ENCODE measurements around the gene UBTF. TPM values are rescaled to one million over a fixed set of nuclear protein-coding genes. Genes with fewer than 3 reads are reported as not detected.
A peak's percentile ranks its signal among the peaks of the same experiment; 100 is the strongest.

The UBTF gene
- total RNA-seq, 1 experiment from 2014 or later = 75.9 TPM

DNA sequence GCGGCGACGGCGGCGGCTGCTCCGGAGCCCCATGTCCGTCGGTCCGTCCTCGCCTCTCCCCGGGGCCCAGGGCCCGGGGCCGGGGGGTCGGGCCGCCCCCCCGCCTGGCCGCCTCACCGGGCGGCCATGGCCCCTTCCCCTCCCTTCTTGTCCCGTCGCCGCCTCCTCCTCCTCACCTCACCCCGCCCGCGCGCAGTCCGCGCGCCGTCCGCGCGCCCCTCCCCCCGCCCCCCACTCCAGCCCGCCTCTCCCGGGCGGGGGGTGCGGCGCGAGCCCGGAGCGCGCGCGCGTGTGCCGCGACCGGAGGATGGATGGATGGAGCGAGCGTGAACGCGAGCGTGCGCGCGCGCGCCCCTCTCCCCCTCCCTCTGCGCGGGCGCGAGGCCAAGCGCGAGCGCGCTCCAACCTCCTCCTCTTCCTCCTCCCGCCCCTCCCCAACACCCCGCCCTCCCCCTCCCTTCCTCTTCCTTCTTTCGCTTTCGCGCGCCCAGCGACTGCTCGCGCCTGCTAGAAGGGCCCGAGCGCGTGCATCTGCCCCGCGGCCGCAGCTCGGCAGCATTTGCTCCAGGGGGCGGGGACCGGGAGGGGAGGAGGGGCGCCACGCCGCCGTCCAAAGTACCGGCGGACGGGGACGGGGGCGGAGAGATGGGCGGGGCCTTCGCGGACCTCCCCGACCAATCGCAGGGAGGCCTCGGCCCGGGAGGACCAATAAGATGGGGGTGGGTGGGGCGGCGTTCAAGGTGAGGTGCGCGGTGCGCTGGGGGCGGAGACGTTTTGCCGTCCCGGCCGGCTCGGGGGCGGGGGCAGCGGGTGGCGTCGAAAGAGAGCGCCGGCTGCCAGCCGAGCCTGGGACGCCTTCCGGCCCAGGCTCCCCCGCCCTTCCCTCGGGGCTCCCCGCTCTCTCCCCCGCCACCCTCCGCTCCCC, 19.7 kb downstream of the UBTF start, which contains the start of gene ATXN7L3 (continued):
- TF ChIP-seq, protein P1, sequence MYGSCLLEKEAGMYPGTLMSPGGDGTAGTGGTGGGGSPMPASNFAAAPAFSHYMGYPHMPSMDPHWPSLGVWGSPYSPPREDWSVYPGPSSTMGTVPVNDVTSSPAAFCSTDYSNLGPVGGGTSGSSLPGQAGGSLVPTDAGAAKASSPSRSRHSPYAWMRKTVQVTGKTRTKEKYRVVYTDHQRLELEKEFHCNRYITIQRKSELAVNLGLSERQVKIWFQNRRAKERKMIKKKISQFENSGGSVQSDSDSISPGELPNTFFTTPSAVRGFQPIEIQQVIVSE (CRISPR knock-in tag; IDR thresholded peaks at IDR 0.05; ENCODE audit: borderline replicate concordance) = no peak
- TF ChIP-seq MYBL2 (CRISPR knock-in tag; IDR thresholded peaks at IDR 0.05) (no peak), ZNF396 (CRISPR knock-in tag; IDR thresholded peaks at IDR 0.05; ENCODE audit: borderline replicate concordance) (no peak), CREM (CRISPR knock-in tag; IDR thresholded peaks at IDR 0.05) (peak; percentile 60; the same call in 1 of the 2 replicates), ETV6 (CRISPR knock-in tag; IDR thresholded peaks at IDR 0.05) (no peak), ZNF219 (CRISPR knock-in tag; IDR thresholded peaks at IDR 0.05; ENCODE audit: borderline replicate concordance) (no peak), TEAD1 (CRISPR knock-in tag; IDR thresholded peaks at IDR 0.05) (no peak), HMGA2 (CRISPR knock-in tag; IDR thresholded peaks at IDR 0.05) (no peak), ZNF121 (CRISPR knock-in tag; IDR thresholded peaks at IDR 0.05) (no peak), TP53 (CRISPR knock-in tag; IDR thresholded peaks at IDR 0.05) (no peak), NFYB (CRISPR knock-in tag; conservative IDR thresholded peaks at IDR 0.05; ENCODE audit: low read depth) (peak; percentile 78), FOXJ3 (CRISPR knock-in tag; IDR thresholded peaks at IDR 0.05; ENCODE audit: borderline replicate concordance) (no peak), KAT7 (CRISPR knock-in tag; IDR thresholded peaks at IDR 0.05; ENCODE audit: borderline replicate concordance) (no peak), ZNF416 (CRISPR knock-in tag; IDR thresholded peaks at IDR 0.05) (0 out of 2 replicates have a peak, but pooled peaks have one; percentile 31)
- TF ChIP-seq, protein P2, sequence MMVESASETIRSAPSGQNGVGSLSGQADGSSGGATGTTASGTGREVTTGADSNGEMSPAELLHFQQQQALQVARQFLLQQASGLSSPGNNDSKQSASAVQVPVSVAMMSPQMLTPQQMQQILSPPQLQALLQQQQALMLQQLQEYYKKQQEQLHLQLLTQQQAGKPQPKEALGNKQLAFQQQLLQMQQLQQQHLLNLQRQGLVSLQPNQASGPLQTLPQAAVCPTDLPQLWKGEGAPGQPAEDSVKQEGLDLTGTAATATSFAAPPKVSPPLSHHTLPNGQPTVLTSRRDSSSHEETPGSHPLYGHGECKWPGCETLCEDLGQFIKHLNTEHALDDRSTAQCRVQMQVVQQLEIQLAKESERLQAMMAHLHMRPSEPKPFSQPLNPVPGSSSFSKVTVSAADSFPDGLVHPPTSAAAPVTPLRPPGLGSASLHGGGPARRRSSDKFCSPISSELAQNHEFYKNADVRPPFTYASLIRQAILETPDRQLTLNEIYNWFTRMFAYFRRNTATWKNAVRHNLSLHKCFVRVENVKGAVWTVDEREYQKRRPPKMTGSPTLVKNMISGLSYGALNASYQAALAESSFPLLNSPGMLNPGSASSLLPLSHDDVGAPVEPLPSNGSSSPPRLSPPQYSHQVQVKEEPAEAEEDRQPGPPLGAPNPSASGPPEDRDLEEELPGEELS (CRISPR knock-in tag; IDR thresholded peaks at IDR 0.05) = no peak
- TF ChIP-seq, protein P3, sequence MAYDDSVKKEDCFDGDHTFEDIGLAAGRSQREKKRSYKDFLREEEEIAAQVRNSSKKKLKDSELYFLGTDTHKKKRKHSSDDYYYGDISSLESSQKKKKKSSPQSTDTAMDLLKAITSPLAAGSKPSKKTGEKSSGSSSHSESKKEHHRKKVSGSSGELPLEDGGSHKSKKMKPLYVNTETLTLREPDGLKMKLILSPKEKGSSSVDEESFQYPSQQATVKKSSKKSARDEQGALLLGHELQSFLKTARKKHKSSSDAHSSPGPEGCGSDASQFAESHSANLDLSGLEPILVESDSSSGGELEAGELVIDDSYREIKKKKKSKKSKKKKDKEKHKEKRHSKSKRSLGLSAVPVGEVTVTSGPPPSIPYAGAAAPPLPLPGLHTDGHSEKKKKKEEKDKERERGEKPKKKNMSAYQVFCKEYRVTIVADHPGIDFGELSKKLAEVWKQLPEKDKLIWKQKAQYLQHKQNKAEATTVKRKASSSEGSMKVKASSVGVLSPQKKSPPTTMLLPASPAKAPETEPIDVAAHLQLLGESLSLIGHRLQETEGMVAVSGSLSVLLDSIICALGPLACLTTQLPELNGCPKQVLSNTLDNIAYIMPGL (CRISPR knock-in tag; IDR thresholded peaks at IDR 0.05) = no peak
- TF ChIP-seq, protein P4, sequence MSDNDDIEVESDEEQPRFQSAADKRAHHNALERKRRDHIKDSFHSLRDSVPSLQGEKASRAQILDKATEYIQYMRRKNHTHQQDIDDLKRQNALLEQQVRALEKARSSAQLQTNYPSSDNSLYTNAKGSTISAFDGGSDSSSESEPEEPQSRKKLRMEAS (CRISPR knock-in tag; IDR thresholded peaks at IDR 0.05) = 0 out of 2 replicates have a peak, but pooled peaks have one; percentile 4
- TF ChIP-seq, protein P5, sequence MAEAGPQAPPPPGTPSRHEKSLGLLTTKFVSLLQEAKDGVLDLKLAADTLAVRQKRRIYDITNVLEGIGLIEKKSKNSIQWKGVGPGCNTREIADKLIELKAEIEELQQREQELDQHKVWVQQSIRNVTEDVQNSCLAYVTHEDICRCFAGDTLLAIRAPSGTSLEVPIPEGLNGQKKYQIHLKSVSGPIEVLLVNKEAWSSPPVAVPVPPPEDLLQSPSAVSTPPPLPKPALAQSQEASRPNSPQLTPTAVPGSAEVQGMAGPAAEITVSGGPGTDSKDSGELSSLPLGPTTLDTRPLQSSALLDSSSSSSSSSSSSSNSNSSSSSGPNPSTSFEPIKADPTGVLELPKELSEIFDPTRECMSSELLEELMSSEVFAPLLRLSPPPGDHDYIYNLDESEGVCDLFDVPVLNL (CRISPR knock-in tag; IDR thresholded peaks at IDR 0.05; ENCODE audit: borderline replicate concordance, low read depth) = no peak
- TF ChIP-seq, protein P6, sequence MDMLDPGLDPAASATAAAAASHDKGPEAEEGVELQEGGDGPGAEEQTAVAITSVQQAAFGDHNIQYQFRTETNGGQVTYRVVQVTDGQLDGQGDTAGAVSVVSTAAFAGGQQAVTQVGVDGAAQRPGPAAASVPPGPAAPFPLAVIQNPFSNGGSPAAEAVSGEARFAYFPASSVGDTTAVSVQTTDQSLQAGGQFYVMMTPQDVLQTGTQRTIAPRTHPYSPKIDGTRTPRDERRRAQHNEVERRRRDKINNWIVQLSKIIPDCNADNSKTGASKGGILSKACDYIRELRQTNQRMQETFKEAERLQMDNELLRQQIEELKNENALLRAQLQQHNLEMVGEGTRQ (CRISPR knock-in tag; IDR thresholded peaks at IDR 0.05) = no peak; the same call in 1 of the 2 replicates
- TF ChIP-seq, protein P7, sequence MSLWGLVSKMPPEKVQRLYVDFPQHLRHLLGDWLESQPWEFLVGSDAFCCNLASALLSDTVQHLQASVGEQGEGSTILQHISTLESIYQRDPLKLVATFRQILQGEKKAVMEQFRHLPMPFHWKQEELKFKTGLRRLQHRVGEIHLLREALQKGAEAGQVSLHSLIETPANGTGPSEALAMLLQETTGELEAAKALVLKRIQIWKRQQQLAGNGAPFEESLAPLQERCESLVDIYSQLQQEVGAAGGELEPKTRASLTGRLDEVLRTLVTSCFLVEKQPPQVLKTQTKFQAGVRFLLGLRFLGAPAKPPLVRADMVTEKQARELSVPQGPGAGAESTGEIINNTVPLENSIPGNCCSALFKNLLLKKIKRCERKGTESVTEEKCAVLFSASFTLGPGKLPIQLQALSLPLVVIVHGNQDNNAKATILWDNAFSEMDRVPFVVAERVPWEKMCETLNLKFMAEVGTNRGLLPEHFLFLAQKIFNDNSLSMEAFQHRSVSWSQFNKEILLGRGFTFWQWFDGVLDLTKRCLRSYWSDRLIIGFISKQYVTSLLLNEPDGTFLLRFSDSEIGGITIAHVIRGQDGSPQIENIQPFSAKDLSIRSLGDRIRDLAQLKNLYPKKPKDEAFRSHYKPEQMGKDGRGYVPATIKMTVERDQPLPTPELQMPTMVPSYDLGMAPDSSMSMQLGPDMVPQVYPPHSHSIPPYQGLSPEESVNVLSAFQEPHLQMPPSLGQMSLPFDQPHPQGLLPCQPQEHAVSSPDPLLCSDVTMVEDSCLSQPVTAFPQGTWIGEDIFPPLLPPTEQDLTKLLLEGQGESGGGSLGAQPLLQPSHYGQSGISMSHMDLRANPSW (CRISPR knock-in tag; conservative IDR thresholded peaks at IDR 0.05; ENCODE audit: low read depth) = no peak
- TF ChIP-seq, protein P8, sequence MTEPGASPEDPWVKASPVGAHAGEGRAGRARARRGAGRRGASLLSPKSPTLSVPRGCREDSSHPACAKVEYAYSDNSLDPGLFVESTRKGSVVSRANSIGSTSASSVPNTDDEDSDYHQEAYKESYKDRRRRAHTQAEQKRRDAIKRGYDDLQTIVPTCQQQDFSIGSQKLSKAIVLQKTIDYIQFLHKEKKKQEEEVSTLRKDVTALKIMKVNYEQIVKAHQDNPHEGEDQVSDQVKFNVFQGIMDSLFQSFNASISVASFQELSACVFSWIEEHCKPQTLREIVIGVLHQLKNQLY (CRISPR knock-in tag; IDR thresholded peaks at IDR 0.05) = no peak
- TF ChIP-seq, protein P9, sequence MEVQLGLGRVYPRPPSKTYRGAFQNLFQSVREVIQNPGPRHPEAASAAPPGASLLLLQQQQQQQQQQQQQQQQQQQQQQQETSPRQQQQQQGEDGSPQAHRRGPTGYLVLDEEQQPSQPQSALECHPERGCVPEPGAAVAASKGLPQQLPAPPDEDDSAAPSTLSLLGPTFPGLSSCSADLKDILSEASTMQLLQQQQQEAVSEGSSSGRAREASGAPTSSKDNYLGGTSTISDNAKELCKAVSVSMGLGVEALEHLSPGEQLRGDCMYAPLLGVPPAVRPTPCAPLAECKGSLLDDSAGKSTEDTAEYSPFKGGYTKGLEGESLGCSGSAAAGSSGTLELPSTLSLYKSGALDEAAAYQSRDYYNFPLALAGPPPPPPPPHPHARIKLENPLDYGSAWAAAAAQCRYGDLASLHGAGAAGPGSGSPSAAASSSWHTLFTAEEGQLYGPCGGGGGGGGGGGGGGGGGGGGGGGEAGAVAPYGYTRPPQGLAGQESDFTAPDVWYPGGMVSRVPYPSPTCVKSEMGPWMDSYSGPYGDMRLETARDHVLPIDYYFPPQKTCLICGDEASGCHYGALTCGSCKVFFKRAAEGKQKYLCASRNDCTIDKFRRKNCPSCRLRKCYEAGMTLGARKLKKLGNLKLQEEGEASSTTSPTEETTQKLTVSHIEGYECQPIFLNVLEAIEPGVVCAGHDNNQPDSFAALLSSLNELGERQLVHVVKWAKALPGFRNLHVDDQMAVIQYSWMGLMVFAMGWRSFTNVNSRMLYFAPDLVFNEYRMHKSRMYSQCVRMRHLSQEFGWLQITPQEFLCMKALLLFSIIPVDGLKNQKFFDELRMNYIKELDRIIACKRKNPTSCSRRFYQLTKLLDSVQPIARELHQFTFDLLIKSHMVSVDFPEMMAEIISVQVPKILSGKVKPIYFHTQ (CRISPR knock-in tag; IDR thresholded peaks at IDR 0.05) = no peak
